ENCODE results near the gene REPIN1.
"Not testable (repeated sequence)": the region's sequence is repeated elsewhere in the genome, so short reads cannot be mapped to it uniquely, and the experiment has no call there.

REPIN1 gene

DNA sequence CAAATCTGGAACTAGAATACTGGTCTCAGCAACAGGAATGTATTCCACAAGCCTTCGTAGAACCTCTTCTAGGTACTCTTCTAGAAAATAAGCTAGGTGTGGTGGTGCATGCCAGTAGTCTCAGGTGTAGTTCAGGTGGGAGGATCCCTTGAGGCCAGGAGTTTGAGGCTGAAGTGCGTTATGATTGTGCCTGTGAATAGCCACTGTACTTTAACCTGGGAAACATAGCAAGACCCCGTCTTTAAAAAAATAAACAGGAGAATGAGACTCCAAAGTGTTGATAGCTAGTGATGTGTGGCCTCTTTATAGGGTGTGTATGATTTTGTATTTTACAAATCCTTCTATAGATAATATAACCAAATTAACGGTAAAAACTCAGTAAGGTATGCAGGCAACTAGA, 9.0 kb downstream of the REPIN1 start:
- peak; percentile 18 for DNase-seq

DNA sequence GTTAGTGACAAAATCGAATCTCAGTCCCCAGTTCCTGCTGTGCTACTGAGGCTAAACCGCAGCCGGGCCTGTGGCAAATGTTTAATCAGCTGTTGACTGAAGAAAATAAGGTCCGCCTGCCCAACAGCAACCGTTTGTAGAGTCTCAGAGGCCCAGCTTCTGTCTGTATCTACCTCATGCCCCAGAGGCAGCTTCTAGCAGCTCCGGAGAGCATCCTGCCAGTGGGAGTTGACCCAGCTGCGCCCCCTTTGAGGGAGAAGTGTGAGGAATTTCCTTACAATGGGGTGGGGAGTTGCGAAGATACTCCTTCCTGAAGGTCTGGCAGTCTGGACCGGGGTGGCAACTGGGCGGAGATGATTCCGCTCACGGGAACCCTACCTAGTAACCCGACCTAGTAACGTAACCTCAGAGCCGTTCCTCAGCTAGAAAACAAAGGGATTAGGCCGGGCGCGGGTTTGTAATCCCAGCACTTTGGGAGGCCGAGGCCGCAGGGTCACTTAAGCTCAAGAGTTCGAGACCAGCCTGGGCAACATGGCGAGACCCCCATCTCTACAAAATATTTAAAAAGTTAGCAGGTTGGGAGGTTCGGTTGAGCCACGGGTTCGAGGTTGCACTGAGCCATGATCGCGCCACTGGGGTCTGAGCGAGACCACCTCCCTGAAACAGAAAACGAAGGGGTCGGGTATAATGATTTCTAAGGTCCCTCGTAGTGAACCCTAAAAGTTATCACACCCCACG, 9.7 kb downstream of the REPIN1 start:
- DNase-seq: peak; percentile 74

GRCh38 chr7:150378853-150379440, 10.3 kb downstream of the REPIN1 start, which contains the start of gene ZNF775:
ZNF775 (plus strand) TSS chr7:150379330; CDS start chr7:150388471, 9,141 bp downstream.
- peak; percentile 97 for DNase-seq

DNA sequence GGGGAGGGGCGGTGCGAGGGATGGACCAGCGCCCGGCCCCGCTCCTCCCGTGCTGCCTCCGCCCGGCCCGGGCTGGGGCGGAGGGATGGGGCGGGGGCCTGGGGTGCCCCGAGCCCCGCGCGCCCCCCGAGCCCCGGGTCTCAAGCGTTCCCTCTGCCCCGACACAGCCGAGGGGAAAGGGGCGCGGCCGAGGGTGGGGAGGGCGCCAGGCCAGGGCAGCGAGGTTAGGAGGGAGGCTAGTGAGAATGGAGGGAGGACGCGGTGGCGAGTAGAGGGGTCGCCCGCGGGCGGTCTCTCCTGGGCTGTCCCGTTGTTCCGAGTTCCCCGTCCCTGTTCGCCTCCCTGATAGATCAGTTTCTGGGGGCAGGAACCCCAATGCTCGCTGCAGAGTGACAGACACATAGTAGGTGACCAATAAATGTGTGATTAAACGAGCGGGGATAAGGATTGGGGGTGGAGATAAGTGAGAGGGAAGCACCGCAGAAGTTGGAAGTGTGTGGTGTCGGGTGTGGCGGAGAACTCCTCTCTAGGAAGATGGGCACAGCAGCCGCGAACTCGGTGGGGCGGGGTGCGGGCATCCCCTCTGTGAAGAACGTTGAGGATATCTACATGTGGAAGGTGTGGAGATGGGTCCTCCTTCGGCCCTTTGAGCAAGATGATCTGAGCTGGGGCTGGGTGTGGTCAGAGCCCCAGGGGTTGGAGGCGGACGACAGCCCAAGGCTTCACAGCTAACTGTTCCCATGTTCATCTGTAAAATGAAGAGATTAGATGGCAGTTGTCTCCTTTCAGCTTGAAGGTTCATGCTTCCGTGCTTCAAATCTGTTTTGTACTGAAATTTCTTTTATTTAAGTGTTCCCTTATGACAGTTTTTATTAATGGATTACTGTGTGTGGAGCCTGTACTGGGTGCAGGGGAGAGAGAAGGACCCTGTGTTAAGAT, 11.1 kb downstream of the REPIN1 start:
- peak; percentile 20 for DNase-seq

DNA sequence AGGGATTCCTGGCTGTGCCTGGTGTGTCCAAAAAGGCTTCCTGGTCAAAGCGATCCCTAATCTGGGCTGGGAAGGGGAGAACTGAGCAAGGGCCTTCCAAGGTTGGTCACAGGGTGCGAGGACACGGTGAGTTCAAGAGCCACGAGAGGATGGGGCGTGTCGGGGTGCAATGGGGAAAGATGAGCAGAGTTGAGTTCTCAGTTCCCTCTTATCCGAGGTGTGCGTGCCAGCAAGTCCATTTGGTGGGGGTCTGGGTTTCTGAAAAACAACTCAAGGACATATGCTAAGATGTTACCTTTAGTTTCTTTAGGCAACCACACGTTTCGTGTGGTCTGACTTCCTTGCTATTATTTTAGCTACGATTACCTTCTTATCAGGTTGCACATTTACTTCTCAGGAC, 11.8 kb downstream of the REPIN1 start:
- no peak for DNase-seq

DNA sequence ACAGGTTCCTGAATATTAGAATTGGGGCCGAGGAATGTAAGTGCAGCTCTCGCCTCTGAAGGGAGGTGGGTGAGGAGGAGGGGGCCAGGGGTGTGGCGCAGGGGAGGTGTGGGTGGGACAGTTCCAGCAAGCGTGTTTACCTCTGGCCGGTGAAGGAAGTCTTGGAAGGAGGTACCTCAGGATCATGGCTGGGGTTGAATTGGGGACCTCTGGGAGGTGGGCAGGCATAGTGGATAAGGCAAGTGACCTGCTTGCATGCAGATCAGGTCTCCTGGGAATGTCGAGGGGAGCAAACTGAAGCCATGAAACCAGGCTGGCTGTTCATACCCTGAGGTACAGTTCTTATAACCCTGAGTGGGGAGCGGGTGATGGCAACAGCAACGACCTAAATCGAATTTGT, 12.5 kb downstream of the REPIN1 start:
- no peak for DNase-seq

- DNase-seq: no peak
Measured at GRCh38 chr7:150381785-150382122, 13.1 kb downstream of the REPIN1 start.

- no peak for DNase-seq
Measured at GRCh38 chr7:150382123-150382843, 13.7 kb downstream of the REPIN1 start.

DNA sequence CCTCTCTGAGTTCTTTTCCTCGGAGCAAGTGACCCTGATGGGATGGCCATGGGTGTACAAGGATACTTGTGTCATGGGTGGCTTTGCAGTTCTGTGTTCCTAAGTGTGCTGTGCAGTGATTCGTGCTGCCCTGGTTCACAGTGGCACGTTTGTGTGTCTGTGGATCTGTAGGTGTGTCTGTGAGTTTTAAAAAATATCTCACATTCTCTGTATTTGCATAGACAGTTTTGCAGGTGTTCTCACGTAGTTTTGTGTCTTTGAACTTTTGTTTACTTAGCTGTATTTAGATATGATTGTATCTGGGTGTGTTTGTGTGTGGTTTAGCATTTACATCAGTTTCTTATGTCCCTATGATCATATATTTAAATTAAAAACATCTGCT, 14.2 kb downstream of the REPIN1 start:
- no peak for DNase-seq

DNA sequence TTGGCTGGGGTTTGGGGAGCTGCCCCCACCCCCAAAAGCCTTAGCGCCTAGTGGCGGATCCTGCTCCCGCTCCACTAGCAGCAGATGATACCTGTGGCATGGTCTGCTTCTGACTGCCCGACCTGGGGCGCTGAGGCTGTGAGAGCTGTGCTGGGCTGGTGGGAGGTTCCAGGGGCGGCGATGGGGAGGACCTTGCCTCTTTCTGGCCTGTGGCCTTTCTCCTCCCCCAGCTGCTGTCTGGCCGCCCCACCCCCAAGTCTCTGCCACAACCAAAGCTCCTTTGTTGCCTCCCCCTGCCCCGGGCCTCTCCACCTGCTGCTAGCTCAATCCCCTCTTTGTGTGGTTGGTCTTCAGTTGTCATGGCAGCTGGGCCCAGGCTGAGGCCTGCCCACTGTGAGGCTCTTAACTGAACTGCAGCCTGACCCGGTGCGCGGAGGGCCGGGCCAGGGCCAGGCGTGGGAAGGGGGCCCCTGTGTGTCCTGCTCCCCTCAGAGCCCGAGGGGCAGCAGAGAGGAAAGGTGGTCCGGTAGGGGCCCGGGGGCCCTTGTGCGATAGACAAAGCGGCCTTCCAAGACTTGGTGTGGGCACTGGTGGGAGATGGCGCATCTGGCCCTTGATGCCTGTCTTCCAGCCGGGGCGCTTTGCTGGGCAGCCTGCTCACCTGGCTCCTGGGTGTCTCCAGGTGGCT, 15.2 kb downstream of the REPIN1 start:
- peak; percentile 85 for DNase-seq

DNA sequence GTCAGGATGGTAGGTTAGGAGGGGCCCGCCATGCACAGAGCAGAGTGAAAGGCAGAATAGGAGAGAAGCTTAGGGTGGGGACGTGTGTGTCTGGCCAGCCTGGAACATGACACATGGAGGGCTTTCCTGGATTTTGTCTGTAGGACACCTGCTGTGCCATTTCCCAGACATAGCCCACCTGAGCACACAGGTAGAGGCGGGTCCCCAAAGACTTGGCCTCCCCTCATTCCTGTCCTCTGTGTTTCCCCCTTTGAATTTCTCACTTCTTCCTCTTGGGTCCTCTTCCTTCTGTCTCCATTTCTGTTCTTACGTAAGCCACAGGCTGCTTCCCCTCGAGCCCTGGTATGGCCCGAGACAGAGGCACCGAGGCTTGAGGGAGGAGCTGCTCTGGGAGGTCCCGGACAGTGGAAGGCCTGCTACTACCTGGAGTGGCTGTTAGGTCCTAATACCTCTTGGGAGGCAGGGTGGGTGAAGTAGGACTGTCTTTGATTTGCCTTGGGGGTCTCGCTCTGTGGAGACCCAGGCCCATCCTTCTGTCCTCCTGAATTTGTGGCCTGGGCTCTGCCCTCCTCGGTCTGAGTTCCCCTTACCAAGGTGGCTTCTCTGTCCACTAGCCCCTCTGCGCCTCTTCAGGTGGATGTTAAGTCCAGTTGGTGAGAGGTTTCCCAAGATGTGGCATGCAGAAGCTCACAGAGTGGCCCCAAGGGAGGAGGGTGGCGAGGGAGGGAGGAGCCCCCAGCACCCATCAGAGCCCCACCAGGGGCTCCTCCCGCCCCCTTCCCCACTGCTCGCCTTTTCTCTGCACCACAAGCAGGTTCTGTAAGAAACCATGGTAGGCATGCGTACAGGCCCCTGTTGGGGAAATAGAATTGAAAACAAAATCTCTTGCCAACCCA, 16.0 kb downstream of the REPIN1 start:
- DNase-seq: no peak

DNA sequence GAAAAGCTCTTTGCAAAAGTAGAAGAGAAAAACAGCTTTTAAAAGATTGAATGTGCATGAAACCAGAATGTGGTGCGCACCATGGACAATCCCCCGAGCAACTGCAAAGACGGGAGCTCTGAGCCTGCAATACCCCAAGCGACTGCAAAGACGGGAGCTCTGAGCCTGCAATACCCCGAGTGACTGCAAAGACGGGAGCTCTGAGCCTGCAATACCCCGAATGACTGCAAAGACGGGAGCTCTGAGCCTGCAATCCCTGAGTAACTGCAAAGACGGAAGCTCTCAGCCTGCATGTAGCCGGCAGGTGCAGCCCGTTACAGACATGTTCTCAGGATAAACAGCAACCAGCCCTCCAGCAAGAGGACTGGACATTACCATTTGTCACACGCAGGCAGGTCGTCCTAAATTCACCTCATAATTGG, 16.7 kb downstream of the REPIN1 start:
- DNase-seq: no peak

DNA sequence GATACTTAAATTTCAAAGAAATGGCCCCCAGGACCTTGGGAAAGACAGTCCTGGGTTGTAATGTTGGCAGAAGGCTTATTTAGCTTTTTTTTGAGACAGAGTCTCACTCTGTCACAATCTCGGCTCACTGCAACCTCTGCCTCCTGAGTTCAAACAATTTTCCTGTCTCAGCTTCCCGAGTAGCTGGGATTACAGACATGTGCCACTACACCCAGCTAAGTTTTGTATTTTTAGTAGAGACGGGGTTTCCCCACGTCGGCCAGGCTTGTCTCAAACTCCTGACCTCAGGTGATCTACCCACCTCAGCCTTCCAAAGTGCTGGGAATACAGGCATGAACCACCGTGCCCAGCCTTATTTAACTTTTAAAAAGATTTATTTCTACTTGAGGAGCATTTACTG, 17.3 kb downstream of the REPIN1 start:
- not testable (repeated sequence) for DNase-seq

- DNase-seq: no peak
Measured at GRCh38 chr7:150388306-150388705, 19.7 kb downstream of the REPIN1 start.

GRCh38 chr7:150388709-150389531, 20.3 kb downstream of the REPIN1 start:
- DNase-seq: no peak

GRCh38 chr7:150389532-150389816, 20.9 kb downstream of the REPIN1 start:
- no peak for DNase-seq

DNA sequence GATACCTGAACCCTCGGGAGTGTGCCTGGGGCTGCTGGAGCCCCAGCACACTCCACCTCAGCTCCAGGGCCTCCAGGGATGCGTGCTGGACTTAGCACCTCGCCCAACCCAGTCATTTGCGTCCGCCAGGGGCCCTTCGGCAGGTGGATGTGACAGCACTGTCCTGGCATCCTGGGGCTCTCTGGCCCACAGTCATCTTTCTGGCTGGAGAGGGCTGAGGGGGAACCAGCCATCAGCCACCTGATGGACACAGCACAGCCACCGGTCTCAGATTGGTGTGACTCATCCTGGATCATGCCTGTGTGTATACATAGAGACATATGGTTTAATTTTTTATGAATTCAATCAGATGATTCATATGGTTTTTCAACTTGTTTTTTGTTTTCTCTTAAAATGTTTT, 21.6 kb downstream of the REPIN1 start:
- no peak for DNase-seq

GRCh38 chr7:150393325-150393724, 24.7 kb downstream of the REPIN1 start:
- DNase-seq: no peak

DNA sequence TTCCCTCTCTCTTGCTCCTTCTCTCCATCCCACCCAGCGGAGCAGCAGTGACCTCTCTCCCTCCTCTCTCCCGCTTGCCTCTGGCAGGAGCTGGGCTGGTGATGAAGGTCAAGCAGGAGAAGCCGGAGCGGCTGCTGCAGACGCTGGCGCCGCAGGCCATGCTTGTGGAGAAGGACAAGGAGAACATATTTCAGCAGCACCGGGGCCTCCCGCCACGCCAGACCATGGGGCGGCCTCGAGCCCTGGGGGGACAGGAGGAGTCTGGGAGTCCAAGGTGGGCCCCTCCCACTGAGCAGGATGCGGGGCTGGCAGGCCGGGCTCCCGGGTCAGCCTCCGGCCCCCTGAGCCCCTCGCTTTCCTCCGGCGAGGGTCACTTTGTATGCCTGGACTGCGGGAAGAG, 27.8 kb downstream of the REPIN1 start:
- DNase-seq: no peak

DNA sequence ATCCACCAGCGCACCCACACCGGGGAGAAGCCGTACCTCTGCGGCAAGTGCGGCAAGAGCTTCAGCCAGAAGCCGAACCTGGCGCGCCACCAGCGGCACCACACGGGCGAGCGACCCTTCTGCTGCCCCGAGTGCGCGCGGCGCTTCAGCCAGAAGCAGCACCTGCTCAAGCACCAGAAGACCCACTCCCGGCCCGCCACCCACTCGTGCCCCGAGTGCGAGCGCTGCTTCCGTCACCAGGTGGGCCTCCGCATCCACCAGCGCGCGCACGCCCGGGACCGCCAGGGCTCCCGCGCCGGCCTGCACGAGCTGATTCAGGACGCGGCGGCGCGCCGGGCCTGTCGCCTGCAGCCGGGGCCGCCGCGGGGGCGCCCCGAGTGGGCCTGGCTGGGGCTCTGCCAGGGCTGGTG, 28.2 kb downstream of the REPIN1 start:
- DNase-seq: no peak

Data from NCI-H345 (cell line).